ENCODE results near the gene BBOX1.

BBOX1 gene

DNA sequence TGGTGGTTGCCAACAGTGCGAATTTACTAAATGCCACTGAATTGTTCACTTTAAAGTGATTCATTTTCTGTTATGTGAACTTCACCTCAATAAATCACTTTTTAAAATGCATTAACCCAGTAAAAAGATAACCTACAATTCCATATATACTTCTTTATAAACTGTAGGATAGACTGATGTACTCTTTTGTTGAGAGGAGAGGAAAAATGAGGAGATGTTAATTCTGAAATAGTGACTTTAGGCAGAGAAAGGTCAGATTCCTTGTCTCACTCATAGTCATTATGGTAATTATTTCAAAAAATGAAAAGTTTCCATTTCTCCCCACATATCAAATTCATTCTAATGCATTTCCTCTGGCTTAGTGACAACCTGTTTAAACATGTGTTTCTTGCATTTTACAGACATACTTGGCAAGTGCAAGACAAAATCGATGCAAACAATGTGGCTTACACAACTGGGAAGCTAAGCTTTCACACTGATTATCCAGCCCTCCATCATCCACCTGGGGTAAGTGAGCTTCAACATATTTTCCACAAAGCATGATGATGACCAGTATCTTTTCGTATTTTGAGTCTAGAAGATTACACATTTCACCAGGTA lies 74.5 kb downstream of the BBOX1 start:
- H3K27ac ChIP-seq, result no peak overlapping the region
- POLR2A ChIA-PET (ENCODE audit: low non-redundant PET), result no interaction called here
- DNase-seq (ENCODE audit: low spot score), result no peak
- CTCF ChIA-PET, result no interaction called here
- TF ChIP-seq, protein P1, sequence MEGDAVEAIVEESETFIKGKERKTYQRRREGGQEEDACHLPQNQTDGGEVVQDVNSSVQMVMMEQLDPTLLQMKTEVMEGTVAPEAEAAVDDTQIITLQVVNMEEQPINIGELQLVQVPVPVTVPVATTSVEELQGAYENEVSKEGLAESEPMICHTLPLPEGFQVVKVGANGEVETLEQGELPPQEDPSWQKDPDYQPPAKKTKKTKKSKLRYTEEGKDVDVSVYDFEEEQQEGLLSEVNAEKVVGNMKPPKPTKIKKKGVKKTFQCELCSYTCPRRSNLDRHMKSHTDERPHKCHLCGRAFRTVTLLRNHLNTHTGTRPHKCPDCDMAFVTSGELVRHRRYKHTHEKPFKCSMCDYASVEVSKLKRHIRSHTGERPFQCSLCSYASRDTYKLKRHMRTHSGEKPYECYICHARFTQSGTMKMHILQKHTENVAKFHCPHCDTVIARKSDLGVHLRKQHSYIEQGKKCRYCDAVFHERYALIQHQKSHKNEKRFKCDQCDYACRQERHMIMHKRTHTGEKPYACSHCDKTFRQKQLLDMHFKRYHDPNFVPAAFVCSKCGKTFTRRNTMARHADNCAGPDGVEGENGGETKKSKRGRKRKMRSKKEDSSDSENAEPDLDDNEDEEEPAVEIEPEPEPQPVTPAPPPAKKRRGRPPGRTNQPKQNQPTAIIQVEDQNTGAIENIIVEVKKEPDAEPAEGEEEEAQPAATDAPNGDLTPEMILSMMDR (conservative IDR thresholded peaks at IDR 0.05; ENCODE audit: low read depth), result no peak

DNA sequence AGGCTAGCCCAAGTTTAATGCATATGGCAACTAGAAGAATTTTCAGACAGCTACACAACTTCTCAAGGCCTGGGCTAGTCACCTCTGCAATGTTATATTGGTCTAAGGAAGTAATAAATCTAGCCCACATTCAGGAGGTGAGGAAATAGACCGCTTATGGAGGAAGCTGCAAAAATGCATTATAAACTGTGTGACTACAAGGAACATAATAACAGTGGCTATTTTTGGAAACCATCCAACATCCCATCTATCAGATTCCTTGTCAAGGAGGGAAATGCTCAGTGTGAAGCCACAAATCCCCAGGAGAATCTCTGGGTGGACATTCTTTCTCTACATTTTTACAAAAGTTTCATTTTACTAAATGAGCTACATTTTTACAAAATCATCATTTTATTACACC lies 76.1 kb downstream of the BBOX1 start:
- TF ChIP-seq, protein P1 (conservative IDR thresholded peaks at IDR 0.05; ENCODE audit: low read depth), result no peak
- ChIA-PET CTCF (interaction anchor here (0.6 kb wide), 1 partner anchor 215 kb away, joined by 3 read pairs; no protein-coding TSS in a partner anchor), POLR2A (ENCODE audit: low non-redundant PET) (no interaction called here)
- no peak overlapping the region for H3K27ac ChIP-seq
- DNase-seq (ENCODE audit: low spot score), result no peak

DNA sequence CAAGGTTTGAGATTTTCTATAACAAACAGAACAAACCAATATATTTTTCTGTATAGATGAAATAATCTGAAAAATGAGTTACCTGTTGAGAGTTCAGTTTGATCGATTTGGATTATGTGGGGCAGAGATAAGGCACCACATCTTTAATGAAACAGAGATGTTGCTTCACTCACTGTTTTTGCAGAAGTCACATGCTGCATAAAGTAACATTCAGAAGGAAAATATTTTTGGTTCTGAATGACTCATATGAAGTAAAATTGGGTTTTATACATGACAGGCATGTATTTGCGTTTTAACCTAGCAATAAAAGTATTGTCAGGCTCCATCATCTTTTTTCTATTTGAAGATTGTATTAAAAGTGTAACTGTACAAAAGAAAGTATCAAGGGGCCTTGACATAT lies 77.8 kb downstream of the BBOX1 start:
- CTCF ChIA-PET, result no interaction called here
- no peak overlapping the region for H3K27ac ChIP-seq
- POLR2A ChIA-PET (ENCODE audit: low non-redundant PET), result no interaction called here

DNA sequence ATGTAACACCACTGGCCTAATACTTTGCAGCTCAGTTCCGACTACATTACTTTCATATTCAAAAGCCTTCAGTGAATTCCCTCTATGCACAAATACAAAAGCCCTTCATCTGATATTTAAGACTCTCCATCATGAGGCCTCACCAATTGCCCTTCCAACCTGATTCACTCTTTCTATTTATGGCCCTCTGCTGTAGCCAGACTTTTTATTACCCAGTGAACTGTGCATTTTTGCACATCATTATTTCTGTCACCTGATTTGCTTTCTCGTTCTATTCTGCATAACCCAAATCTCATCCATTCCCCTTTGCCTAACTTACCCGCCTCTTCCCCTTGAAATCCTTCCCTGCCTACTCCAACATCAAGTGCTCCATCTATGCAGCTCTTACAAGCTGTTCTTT lies 78.3 kb downstream of the BBOX1 start:
- CTCF ChIA-PET, result no interaction called here

More for the DNA sequence above, 77.8 kb downstream of the BBOX1 start:
- DNase-seq (ENCODE audit: low spot score), result no peak
- TF ChIP-seq, protein P1 (conservative IDR thresholded peaks at IDR 0.05; ENCODE audit: low read depth), result no peak

DNA sequence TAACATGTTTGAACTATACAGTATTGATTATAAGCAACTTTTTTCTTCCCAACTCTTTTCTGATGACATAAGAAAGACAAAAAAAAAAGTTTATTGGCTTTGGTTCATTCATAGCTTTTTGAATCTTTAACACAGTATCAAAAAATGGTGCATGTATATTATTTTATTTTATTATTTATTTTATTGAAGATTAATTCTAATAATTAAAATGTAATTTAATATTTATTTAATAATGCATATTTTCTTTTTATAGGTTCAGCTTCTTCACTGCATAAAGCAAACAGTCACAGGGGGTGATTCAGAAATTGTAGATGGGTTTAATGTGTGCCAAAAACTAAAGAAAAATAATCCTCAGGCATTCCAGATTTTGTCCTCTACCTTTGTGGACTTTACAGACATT lies 78.8 kb downstream of the BBOX1 start:
- H3K27ac ChIP-seq, result no peak overlapping the region
- POLR2A ChIA-PET (ENCODE audit: low non-redundant PET), result no interaction called here
- no peak for DNase-seq (ENCODE audit: low spot score)
- TF ChIP-seq, protein P1 (conservative IDR thresholded peaks at IDR 0.05; ENCODE audit: low read depth), result no peak
- CTCF ChIA-PET, result interaction anchor here (0.8 kb wide), 1 partner anchor 366 kb away, joined by 3 read pairs; no protein-coding TSS in a partner anchor

More for the DNA sequence above, 78.3 kb downstream of the BBOX1 start:
- DNase-seq (ENCODE audit: low spot score), result no peak
- TF ChIP-seq, protein P1 (conservative IDR thresholded peaks at IDR 0.05; ENCODE audit: low read depth), result no peak
- no peak overlapping the region for H3K27ac ChIP-seq
- POLR2A ChIA-PET (ENCODE audit: low non-redundant PET), result no interaction called here

DNA sequence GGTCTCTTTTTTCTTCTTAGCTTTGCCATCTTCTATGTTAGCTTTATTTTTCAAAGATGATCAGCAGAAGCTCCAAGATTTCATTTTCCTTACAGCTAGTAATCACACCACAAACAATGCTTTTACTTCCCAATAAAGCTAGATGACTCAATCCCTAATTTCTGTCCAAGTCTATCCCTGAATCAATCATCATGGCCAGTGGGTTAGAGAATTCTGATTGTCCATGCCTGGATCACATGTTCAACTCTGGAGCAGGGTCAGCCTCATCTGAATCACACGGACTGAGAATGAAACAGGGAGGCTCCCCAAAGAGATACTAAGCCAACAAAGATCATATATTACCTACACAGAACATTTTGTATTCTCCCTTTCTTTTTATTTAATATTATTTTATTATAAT lies 79.6 kb downstream of the BBOX1 start:
- POLR2A ChIA-PET (ENCODE audit: low non-redundant PET), result no interaction called here
- CTCF ChIA-PET, result interaction anchor here (0.8 kb wide), 1 partner anchor 367 kb away, joined by 3 read pairs; no protein-coding TSS in a partner anchor
- TF ChIP-seq, protein P1 (conservative IDR thresholded peaks at IDR 0.05; ENCODE audit: low read depth), result no peak
- H3K27ac ChIP-seq, result no peak overlapping the region
- DNase-seq (ENCODE audit: low spot score), result no peak
